Measurements from ENCODE around the gene PWWP2B. TPM values are rescaled to one million over a fixed set of nuclear protein-coding genes. Genes with fewer than 3 reads are reported as not detected.

Gene PWWP2B
- total and polyA plus RNA-seq, 9 of the 15 experiments (the other 6 are each of a cell fraction or from before 2014, with no cell fraction given) = 0.07 to 9.2 (median 1.6) TPM; not detected in 1

DNA sequence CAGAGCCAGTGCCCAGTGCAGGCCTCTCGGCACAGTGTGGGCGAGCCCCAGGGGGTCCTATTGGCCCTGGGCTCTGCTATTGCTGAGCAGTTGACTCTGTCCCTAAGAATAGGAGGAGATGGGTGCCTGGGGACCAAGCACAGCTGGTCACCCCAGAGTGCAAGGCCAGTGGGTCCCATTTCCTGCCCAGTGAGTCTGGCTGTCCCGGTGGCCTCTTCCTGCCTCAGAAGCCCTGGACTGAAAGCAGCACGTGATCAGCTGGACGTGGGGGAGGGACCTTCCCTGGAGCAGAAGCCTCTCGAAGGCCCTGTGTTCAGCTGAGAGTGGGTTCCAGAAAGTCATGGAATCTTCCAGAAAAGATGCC lies 42.0 kb downstream of the PWWP2B start (continued):
- TF ChIP-seq ZNF584 (CRISPR knock-in tag; IDR thresholded peaks at IDR 0.05; ENCODE audit: low read depth) = no peak
- TF ChIP-seq ZNF589 (CRISPR knock-in tag; IDR thresholded peaks at IDR 0.05; ENCODE audit: low read depth) = no peak
- TF ChIP-seq, protein P1, sequence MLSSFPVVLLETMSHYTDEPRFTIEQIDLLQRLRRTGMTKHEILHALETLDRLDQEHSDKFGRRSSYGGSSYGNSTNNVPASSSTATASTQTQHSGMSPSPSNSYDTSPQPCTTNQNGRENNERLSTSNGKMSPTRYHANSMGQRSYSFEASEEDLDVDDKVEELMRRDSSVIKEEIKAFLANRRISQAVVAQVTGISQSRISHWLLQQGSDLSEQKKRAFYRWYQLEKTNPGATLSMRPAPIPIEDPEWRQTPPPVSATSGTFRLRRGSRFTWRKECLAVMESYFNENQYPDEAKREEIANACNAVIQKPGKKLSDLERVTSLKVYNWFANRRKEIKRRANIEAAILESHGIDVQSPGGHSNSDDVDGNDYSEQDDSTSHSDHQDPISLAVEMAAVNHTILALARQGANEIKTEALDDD (IDR thresholded peaks at IDR 0.05) = no peak
- no peak for TF ChIP-seq CSDE1 (IDR thresholded peaks at IDR 0.05)
- no peak for TF ChIP-seq POLR2B (IDR thresholded peaks at IDR 0.05; ENCODE audit: low read depth, partially characterized antibody)
- no peak for TF ChIP-seq TGIF2 (CRISPR knock-in tag; IDR thresholded peaks at IDR 0.05)
- TF ChIP-seq, protein P2, sequence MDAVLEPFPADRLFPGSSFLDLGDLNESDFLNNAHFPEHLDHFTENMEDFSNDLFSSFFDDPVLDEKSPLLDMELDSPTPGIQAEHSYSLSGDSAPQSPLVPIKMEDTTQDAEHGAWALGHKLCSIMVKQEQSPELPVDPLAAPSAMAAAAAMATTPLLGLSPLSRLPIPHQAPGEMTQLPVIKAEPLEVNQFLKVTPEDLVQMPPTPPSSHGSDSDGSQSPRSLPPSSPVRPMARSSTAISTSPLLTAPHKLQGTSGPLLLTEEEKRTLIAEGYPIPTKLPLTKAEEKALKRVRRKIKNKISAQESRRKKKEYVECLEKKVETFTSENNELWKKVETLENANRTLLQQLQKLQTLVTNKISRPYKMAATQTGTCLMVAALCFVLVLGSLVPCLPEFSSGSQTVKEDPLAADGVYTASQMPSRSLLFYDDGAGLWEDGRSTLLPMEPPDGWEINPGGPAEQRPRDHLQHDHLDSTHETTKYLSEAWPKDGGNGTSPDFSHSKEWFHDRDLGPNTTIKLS (IDR thresholded peaks at IDR 0.05; ENCODE audit: borderline replicate concordance, low read depth) = no peak
- TF ChIP-seq BRD9 (IDR thresholded peaks at IDR 0.05; ENCODE audit: low read depth, partially characterized antibody) = no peak
- TF ChIP-seq ARID1B (IDR thresholded peaks at IDR 0.05) = no peak

All from K562 (cell line).